IPS-15b (cell line): ENCODE results near the gene HPSE.

Experiments used
- H3K27me3 ChIP-seq: one replicate; pipeline ENCODE4 v1.6.1; 2013; ENCODE audit warnings: low read length; ENCODE audit not compliant: control insufficient read depth, insufficient read depth
- H3K36me3 ChIP-seq: one replicate; pipeline ENCODE4 v1.6.1; 2013; ENCODE audit warnings: low read length; ENCODE audit not compliant: control insufficient read depth, insufficient read depth
- H3K4me1 ChIP-seq: one replicate; pipeline ENCODE4 v1.6.1; 2013; ENCODE audit warnings: mild to moderate bottlenecking, low read length; ENCODE audit not compliant: control insufficient read depth, insufficient read depth
- H3K4me3 ChIP-seq: one replicate; pipeline ENCODE4 v1.5.1; 2013; ENCODE audit warnings: low read depth, low read length
- H3K9ac ChIP-seq: one replicate; pipeline ENCODE4 v1.6.1; 2013; ENCODE audit warnings: low read depth, mild to moderate bottlenecking, low read length
- H3K9me3 ChIP-seq: one replicate; pipeline ENCODE4 v1.6.1; 2013; ENCODE audit warnings: mild to moderate bottlenecking, low read length; ENCODE audit not compliant: control insufficient read depth, insufficient read depth

Gene HPSE

GRCh38 chr4:83258461-83258860, 76.2 kb downstream of the HPSE start:
- no peaks in the 10 kb centered on the region for H3K9me3 ChIP-seq
- no peaks in the 10 kb centered on the region for H3K27me3 ChIP-seq
- no peak overlapping the region for H3K9ac ChIP-seq
- no peak overlapping the region for H3K4me3 ChIP-seq
- H3K4me1 ChIP-seq = no peaks in the 10 kb centered on the region
- no peaks in the 10 kb centered on the region for H3K36me3 ChIP-seq

GRCh38 chr4:83257811-83258210, 76.8 kb downstream of the HPSE start:
- H3K4me1 ChIP-seq = no peaks in the 10 kb centered on the region
- H3K27me3 ChIP-seq = no peaks in the 10 kb centered on the region
- H3K36me3 ChIP-seq = no peaks in the 10 kb centered on the region
- no peak overlapping the region for H3K9ac ChIP-seq
- H3K4me3 ChIP-seq = no peak overlapping the region
- H3K9me3 ChIP-seq = no peaks in the 10 kb centered on the region

- H3K4me3 ChIP-seq = no peak overlapping the region
- H3K27me3 ChIP-seq = no peaks in the 10 kb centered on the region
- H3K9me3 ChIP-seq = no peaks in the 10 kb centered on the region
- H3K9ac ChIP-seq = no peak overlapping the region
- no peaks in the 10 kb centered on the region for H3K36me3 ChIP-seq
- H3K4me1 ChIP-seq = no peaks in the 10 kb centered on the region
Measured at GRCh38 chr4:83255584-83255983, 79.1 kb downstream of the HPSE start.

- Histone ChIP-seq H3K4me3 (no peak overlapping the region), H3K9me3 (no peaks in the 10 kb centered on the region), H3K27me3 (no peaks in the 10 kb centered on the region), H3K36me3 (no peaks in the 10 kb centered on the region), H3K4me1 (no peaks in the 10 kb centered on the region), H3K9ac (no peak overlapping the region)
Measured at GRCh38 chr4:83252782-83253405, 81.8 kb downstream of the HPSE start.

GRCh38 chr4:83251447-83251830, 83.2 kb downstream of the HPSE start:
- no peaks in the 10 kb centered on the region for H3K36me3 ChIP-seq
- H3K9ac ChIP-seq = no peak overlapping the region
- no peaks in the 10 kb centered on the region for H3K9me3 ChIP-seq
- no peaks in the 10 kb centered on the region for H3K27me3 ChIP-seq
- H3K4me1 ChIP-seq = no peaks in the 10 kb centered on the region
- no peak overlapping the region for H3K4me3 ChIP-seq

- no peaks in the 10 kb centered on the region for H3K4me1 ChIP-seq
- H3K27me3 ChIP-seq = no peaks in the 10 kb centered on the region
- no peaks in the 10 kb centered on the region for H3K36me3 ChIP-seq
- H3K9me3 ChIP-seq = no peaks in the 10 kb centered on the region
- H3K9ac ChIP-seq = no peak overlapping the region
- H3K4me3 ChIP-seq = no peak overlapping the region
Measured at GRCh38 chr4:83250687-83251446, 83.8 kb downstream of the HPSE start.

GRCh38 chr4:83248486-83248885, 86.2 kb downstream of the HPSE start:
- H3K27me3 ChIP-seq = no peaks in the 10 kb centered on the region
- no peaks in the 10 kb centered on the region for H3K36me3 ChIP-seq
- H3K9me3 ChIP-seq = no peaks in the 10 kb centered on the region
- H3K4me1 ChIP-seq = no peaks in the 10 kb centered on the region
- H3K9ac ChIP-seq = no peak overlapping the region
- no peak overlapping the region for H3K4me3 ChIP-seq

GRCh38 chr4:83247415-83248357, 87.0 kb downstream of the HPSE start:
- no peak overlapping the region for H3K9ac ChIP-seq

More at GRCh38 chr4:83247415-83248357, 87.0 kb downstream of the HPSE start:
- H3K36me3 ChIP-seq = no peaks in the 10 kb centered on the region
- no peaks in the 10 kb centered on the region for H3K4me1 ChIP-seq
- no peak overlapping the region for H3K4me3 ChIP-seq
- H3K9me3 ChIP-seq = no peaks in the 10 kb centered on the region
- H3K27me3 ChIP-seq = no peaks in the 10 kb centered on the region
